ENCODE results near the gene ANGPTL4.

Gene ANGPTL4

GRCh38 chr19:8396185-8396562 is 32.2 kb downstream of the ANGPTL4 start:
- no peaks in the 10 kb centered on the region; the same call in 1 of the 2 replicates for H3F3A ChIP-seq (ENCODE audit: insufficient read depth, low read length)
- no peak overlapping the region for H3K4me3 ChIP-seq (ENCODE audit: low read length)
- H3K9me2 ChIP-seq (replicated peaks; ENCODE audit: insufficient read depth, low read length) = no peaks in the 10 kb centered on the region
- H3K27me3 ChIP-seq (replicated peaks; ENCODE audit: insufficient read depth, low read length) = no peaks in the 10 kb centered on the region
- H3K4me2 ChIP-seq (ENCODE audit: low read depth, low read length) = no peak overlapping the region
- no peak for DNase-seq
- peaks cover 9% of the 10 kb centered on the region for H3K4me1 ChIP-seq (ENCODE audit: low read length)
- peaks cover 85% of the 10 kb centered on the region for H3K79me2 ChIP-seq (ENCODE audit: low read length)
- H2AFZ ChIP-seq (ENCODE audit: low read length) = no peak overlapping the region
- H3K27ac ChIP-seq (ENCODE audit: low read length) = no peak overlapping the region
- peaks cover 16% of the 10 kb centered on the region; the same call in 1 of the 2 replicates for H4K20me1 ChIP-seq (ENCODE audit: insufficient read depth, low read length)
- no peaks in the 10 kb centered on the region for H3K9me3 ChIP-seq (replicated peaks; ENCODE audit: insufficient read depth, low read length)
- TF ChIP-seq EZH2phosphoT487 (IDR thresholded peaks at IDR 0.05; ENCODE audit: low read length) (no peak), EZH2 (optimal IDR thresholded peaks at IDR 0.05; ENCODE audit: low read depth, low read length) (no peak)
- TF ChIP-seq, protein P1, sequence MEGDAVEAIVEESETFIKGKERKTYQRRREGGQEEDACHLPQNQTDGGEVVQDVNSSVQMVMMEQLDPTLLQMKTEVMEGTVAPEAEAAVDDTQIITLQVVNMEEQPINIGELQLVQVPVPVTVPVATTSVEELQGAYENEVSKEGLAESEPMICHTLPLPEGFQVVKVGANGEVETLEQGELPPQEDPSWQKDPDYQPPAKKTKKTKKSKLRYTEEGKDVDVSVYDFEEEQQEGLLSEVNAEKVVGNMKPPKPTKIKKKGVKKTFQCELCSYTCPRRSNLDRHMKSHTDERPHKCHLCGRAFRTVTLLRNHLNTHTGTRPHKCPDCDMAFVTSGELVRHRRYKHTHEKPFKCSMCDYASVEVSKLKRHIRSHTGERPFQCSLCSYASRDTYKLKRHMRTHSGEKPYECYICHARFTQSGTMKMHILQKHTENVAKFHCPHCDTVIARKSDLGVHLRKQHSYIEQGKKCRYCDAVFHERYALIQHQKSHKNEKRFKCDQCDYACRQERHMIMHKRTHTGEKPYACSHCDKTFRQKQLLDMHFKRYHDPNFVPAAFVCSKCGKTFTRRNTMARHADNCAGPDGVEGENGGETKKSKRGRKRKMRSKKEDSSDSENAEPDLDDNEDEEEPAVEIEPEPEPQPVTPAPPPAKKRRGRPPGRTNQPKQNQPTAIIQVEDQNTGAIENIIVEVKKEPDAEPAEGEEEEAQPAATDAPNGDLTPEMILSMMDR (IDR thresholded peaks at IDR 0.05; ENCODE audit: low read length) = no peak
- no peaks in the 10 kb centered on the region for H3K36me3 ChIP-seq (replicated peaks; ENCODE audit: insufficient read depth, low read length)
- H3K9ac ChIP-seq (ENCODE audit: low read length) = no peak overlapping the region

DNA sequence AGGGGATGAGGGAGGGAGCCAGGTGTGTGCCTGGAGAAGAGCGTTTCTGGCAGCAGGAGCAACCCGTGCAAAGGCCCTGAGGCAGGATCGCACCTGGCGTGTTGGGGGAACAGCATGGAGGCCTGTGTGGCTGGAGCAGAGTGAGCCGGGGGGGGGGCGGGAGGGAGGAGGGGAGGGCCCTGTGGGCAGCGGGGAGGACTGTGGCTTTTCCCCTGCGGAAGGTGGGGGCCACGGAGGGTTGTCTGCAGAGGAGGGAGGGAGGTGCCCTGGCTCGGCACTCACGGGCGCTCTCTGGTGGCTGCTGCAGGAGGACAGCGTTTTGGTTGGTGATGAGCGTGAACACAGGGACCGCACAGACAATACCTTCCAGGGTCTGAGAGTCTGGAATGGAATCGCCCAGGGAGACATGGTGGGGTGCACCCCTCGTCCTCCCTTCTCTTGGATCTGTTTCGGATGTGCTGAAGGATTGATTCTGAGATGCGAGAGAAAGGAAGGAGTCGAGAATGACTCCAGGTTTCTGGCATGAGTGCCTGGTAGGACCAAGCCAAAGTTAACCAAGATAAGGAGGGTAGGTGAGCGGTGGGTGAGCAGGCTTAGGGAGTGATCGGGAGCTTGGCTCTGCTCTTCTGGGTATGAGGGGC is 32.7 kb downstream of the ANGPTL4 start:
- Histone ChIP-seq H3F3A (ENCODE audit: insufficient read depth, low read length) (no peaks in the 10 kb centered on the region; the same call in 1 of the 2 replicates), H3K36me3 (replicated peaks; ENCODE audit: insufficient read depth, low read length) (no peaks in the 10 kb centered on the region), H2AFZ (ENCODE audit: low read length) (no peak overlapping the region), H3K79me2 (ENCODE audit: low read length) (peaks cover 80% of the 10 kb centered on the region), H3K27ac (ENCODE audit: low read length) (no peak overlapping the region), H3K27me3 (replicated peaks; ENCODE audit: insufficient read depth, low read length) (no peaks in the 10 kb centered on the region), H4K20me1 (ENCODE audit: insufficient read depth, low read length) (peaks cover 11% of the 10 kb centered on the region; the same call in 1 of the 2 replicates), H3K4me3 (ENCODE audit: low read length) (no peak overlapping the region), H3K4me2 (ENCODE audit: low read depth, low read length) (no peak overlapping the region), H3K9ac (ENCODE audit: low read length) (no peak overlapping the region), H3K9me2 (replicated peaks; ENCODE audit: insufficient read depth, low read length) (no peaks in the 10 kb centered on the region), H3K4me1 (ENCODE audit: low read length) (peaks cover 9% of the 10 kb centered on the region; the same call in 1 of the 2 replicates), H3K9me3 (replicated peaks; ENCODE audit: insufficient read depth, low read length) (no peaks in the 10 kb centered on the region)
- TF ChIP-seq EZH2phosphoT487 (IDR thresholded peaks at IDR 0.05; ENCODE audit: low read length) = no peak
- no peak for TF ChIP-seq EZH2 (optimal IDR thresholded peaks at IDR 0.05; ENCODE audit: low read depth, low read length)
- TF ChIP-seq, protein P1 (IDR thresholded peaks at IDR 0.05; ENCODE audit: low read length) = peak; percentile 78
- DNase-seq = peak; percentile 84

DNA sequence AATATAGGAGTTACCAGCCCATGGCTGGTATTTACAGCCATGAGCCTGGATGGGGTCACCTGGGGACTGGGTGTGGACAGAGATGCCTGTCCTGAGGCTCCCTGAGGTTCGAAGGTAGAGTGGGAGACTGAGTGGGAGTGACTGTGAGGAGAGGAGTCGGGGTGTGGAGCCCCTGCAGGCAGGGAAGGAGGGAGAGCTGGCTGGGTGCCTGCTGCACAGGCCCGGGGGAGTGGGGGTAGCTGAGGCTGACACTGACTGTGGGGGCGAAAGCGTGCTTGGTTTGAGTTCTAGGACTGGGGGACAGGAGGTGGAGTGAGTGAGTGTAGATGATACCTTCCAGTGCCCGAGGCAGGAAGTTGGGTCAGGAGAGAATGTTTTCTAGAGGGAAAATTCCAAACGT is 33.3 kb downstream of the ANGPTL4 start:
- Histone ChIP-seq H3K4me1 (ENCODE audit: low read length) (peaks cover 9% of the 10 kb centered on the region; the same call in 1 of the 2 replicates), H4K20me1 (ENCODE audit: insufficient read depth, low read length) (peaks cover 11% of the 10 kb centered on the region; the same call in 1 of the 2 replicates), H3K4me3 (ENCODE audit: low read length) (no peak overlapping the region), H3K9me3 (replicated peaks; ENCODE audit: insufficient read depth, low read length) (no peaks in the 10 kb centered on the region), H2AFZ (ENCODE audit: low read length) (no peak overlapping the region), H3K9me2 (replicated peaks; ENCODE audit: insufficient read depth, low read length) (no peaks in the 10 kb centered on the region), H3K79me2 (ENCODE audit: low read length) (peaks cover 74% of the 10 kb centered on the region), H3F3A (ENCODE audit: insufficient read depth, low read length) (no peaks in the 10 kb centered on the region; the same call in 1 of the 2 replicates), H3K9ac (ENCODE audit: low read length) (no peak overlapping the region), H3K27me3 (replicated peaks; ENCODE audit: insufficient read depth, low read length) (no peaks in the 10 kb centered on the region), H3K4me2 (ENCODE audit: low read depth, low read length) (no peak overlapping the region), H3K36me3 (replicated peaks; ENCODE audit: insufficient read depth, low read length) (no peaks in the 10 kb centered on the region; the same call in 1 of the 2 replicates), H3K27ac (ENCODE audit: low read length) (no peak overlapping the region)
- TF ChIP-seq EZH2phosphoT487 (IDR thresholded peaks at IDR 0.05; ENCODE audit: low read length) = no peak
- no peak for TF ChIP-seq EZH2 (optimal IDR thresholded peaks at IDR 0.05; ENCODE audit: low read depth, low read length)
- TF ChIP-seq, protein P1 (IDR thresholded peaks at IDR 0.05; ENCODE audit: low read length) = no peak
- DNase-seq = no peak
